Measurements from ENCODE around the gene PKN1. TPM values are rescaled to one million over a fixed set of nuclear protein-coding genes. Genes with fewer than 3 reads are reported as not detected.

Gene PKN1
- total RNA-seq, 1 donor: 127 TPM

DNA sequence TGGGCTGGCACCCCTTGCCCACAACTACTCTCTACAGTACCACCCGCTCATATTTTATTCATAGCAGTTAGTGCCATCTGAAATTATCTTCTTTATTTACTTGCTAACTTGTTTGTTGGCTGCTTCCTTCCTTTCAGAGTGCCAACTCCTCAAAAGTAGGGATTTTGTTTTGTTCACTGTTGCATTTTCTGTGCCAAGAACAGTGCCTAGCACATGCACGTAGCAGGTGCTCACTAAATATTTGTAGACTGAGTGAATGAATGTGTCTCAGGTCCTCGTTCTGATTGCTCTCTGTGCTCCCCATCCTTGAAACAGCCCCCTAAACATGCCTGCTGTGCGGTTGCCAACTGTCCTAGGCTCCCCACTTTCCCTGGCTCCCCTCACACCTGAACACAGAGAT is 61.3 kb downstream of the PKN1 start:
- peak overlapping the region; percentile 83 for H3K4me3 ChIP-seq (ENCODE audit: low read depth, low read length)
- TF ChIP-seq, protein P1, sequence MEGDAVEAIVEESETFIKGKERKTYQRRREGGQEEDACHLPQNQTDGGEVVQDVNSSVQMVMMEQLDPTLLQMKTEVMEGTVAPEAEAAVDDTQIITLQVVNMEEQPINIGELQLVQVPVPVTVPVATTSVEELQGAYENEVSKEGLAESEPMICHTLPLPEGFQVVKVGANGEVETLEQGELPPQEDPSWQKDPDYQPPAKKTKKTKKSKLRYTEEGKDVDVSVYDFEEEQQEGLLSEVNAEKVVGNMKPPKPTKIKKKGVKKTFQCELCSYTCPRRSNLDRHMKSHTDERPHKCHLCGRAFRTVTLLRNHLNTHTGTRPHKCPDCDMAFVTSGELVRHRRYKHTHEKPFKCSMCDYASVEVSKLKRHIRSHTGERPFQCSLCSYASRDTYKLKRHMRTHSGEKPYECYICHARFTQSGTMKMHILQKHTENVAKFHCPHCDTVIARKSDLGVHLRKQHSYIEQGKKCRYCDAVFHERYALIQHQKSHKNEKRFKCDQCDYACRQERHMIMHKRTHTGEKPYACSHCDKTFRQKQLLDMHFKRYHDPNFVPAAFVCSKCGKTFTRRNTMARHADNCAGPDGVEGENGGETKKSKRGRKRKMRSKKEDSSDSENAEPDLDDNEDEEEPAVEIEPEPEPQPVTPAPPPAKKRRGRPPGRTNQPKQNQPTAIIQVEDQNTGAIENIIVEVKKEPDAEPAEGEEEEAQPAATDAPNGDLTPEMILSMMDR (IDR thresholded peaks at IDR 0.05; ENCODE audit: insufficient read depth, low read depth, low read length): no peak
- no peak for DNase-seq (ENCODE audit: low read depth)

DNA sequence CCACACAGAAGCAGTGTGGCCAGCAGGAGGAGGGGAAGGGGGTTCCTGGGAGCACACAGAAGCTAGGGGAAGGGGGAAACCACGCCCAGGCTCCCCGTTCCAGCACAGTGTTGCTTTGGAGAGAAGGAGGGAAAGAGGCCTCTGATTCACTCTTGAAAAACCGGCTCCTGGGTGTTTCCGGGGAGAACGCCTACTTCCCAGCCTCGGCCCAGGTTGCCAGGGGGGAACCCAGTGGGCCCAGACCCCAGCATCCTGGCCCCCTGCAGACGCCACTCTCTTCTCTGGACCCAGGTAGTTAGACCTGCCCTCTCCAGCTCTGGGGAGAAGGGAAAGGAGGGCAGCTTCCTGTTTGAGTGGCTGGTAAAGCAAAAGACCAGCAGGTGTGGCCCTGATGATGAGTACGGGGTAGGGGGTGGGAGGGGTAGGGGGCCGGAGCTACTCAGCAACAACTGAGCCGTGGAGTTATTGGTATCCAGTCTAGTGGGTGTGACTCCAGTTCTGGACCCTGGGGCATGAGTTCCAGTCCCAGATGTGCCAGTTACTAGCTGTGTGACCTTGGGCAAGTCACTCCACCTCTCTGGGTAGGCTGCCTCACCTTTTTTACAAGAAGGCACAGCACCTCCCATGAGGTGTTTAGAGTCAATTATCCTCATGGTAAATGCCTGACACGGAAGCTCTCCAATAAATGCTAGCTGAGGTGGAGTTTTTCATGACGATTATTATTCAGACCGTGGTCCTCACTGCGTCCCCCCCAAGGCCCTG is 62.0 kb downstream of the PKN1 start:
- DNase-seq (ENCODE audit: low read depth): no peak
- H3K4me3 ChIP-seq (ENCODE audit: low read depth, low read length): peak overlapping the region; percentile 83
- TF ChIP-seq, protein P1 (IDR thresholded peaks at IDR 0.05; ENCODE audit: insufficient read depth, low read depth, low read length): no peak

DNA sequence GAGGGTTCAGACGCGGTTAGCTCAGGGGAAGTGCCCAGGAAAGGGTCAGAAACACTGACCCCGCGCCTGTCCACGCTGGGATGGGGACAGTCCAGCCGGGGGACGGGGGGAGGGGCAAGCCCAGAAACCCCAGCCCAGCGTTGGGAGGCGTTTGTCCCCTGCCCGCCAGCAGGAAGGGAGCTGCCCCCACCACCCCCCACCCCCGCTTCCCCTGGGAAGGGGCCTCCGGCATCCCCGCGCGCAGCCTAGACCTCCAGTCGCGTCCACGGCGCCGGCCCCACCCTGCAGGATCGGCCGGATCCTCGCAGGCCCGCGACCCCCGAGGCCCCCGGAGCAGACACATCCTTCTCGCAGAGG is 62.5 kb downstream of the PKN1 start:
- no peak for DNase-seq (ENCODE audit: low read depth)
- peak overlapping the region; percentile 83 for H3K4me3 ChIP-seq (ENCODE audit: low read depth, low read length)
- TF ChIP-seq, protein P1 (IDR thresholded peaks at IDR 0.05; ENCODE audit: insufficient read depth, low read depth, low read length): no peak

DNA sequence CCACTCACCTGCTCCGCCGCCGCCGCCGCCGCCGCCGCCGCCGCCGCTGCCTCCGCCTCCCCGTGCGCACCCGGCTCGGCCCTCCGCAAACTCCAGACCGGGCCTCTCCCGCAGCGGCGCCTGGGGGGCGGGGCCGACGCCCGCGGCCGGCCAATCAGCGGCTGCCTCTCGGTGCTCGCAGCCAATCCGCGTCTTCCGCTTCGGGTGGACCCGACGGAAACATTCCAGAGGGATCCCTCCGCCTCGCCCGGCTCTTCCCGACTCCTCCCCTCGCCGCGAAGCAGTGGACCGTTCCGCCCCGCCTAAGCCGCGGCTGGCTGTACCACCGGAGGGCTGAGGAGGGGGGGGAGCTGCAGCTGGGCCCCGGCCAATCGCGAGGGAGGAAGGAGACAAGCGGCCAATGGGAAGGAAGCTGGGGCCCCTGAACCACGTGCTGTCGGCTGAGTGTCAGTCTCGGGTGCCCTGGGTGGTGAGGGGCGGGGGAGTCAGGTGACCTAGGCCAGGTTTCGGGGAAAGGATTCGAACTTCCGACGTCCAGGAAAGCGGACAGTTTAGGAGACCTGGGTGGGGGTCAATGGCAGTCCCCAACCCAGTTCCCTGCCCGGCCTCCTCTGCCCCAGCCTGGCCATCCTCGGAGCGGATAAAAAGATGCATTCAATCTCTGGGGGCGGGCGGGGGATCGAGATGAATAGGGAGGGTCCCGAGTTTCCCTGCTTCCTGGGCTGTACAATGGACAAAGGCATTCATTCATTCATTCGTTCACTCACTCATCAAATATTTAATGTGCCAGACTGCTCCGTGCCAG is 63.1 kb downstream of the PKN1 start, which contains the start of gene GIPC1:
TSS of gene GIPC1 (minus strand) at position 99 of the 805 bp plus-strand sequence. CDS start 13,151 bp downstream, outside the sequence.
- TF ChIP-seq, protein P1 (IDR thresholded peaks at IDR 0.05; ENCODE audit: insufficient read depth, low read depth, low read length): no peak
- DNase-seq (ENCODE audit: low read depth): peak; percentile 100
- peak within 1 kb of the TSS; percentile 83 for H3K4me3 ChIP-seq (ENCODE audit: low read depth, low read length)

DNA sequence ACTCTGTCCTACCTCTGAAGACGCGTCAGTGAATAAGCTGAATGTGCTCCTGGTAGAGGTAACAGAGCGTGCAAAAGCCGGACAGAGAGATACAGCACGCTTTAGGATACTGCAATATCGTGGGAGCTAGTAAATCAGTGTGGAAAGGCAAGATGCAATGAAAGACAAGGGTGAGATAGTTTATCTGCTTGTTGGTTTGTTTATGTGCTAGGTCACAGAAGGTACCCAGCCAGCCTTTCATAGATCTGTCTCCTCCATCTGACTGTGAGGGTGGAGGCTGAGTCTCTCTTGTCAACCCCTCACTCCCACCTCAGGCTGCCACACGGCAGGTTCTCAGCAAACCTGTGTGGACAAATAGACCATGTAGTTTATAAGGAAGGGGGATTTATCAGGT is 63.7 kb downstream of the PKN1 start:
- no peak for DNase-seq (ENCODE audit: low read depth)
- H3K4me3 ChIP-seq (ENCODE audit: low read depth, low read length): peak overlapping the region; percentile 51
- TF ChIP-seq, protein P1 (IDR thresholded peaks at IDR 0.05; ENCODE audit: insufficient read depth, low read depth, low read length): no peak

DNA sequence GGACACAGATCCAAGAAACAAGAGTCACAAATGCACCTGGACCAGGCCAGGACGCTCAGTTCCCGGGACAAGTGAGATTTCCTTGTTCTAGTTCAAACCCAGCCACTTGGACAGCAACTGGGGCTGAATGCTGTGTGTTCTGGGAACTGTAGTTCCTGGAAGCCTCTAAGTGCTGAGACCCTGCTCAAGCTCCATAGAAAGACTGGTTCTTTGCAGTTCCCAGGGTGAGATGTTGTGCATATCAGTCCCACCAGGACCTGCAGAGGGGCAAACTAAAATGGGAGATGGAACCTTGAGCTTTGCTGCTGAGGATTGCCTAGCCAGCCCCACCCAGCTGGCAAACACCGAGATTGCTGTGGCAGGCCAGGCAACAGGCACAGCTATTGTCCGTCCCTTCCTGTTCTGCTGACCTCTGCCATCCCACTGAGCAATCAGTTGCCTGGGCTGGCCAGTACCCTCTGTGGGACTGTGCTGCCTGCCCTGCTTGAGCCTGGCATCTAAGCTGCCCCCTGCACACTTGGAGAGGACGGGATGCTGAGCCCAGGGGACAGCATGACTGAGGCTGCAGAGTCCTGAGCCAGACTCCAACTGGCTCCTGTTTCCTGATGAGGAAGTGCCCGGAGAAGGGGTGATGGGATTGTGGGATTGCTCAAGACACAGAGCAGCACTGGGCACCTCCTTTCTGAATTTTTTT is 64.3 kb downstream of the PKN1 start:
- TF ChIP-seq, protein P1 (IDR thresholded peaks at IDR 0.05; ENCODE audit: insufficient read depth, low read depth, low read length): no peak
- no peak for DNase-seq (ENCODE audit: low read depth)

More for the DNA sequence above, 64.3 kb downstream of the PKN1 start:
- H3K4me3 ChIP-seq (ENCODE audit: low read depth, low read length): no peak overlapping the region
